D341Med (cell line): ENCODE data around the gene SMIM44.
"Not testable (repeated sequence)": the region's sequence is repeated elsewhere in the genome, so short reads cannot be mapped to it uniquely, and the experiment has no call there.

Experiments
- DNase-seq: peaks from one replicate; pipeline ENCODE4 v3.0.0; 2012; ENCODE audit warnings: low spot score

SMIM44 gene

DNA sequence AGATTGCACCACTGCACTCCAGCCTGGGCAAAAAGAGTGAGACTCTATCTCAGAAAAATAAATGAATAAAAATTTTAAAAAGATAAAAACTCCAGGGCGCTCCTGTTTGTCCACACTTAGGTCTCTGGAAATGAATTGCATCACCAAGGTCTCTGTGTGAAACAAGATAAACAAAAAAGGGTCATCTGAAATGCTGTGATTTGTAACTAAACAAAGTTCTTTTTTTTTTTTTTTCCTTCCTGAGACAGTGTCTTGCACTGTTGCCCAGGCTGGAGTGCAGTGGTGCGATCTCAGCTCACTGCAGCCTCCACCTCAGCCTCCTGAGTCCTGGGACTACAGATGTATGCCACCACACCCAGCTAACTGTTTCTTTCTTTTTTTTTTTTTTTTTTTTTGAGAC, 34.4 kb upstream of the SMIM44 start:
- DNase-seq: no peak

DNA sequence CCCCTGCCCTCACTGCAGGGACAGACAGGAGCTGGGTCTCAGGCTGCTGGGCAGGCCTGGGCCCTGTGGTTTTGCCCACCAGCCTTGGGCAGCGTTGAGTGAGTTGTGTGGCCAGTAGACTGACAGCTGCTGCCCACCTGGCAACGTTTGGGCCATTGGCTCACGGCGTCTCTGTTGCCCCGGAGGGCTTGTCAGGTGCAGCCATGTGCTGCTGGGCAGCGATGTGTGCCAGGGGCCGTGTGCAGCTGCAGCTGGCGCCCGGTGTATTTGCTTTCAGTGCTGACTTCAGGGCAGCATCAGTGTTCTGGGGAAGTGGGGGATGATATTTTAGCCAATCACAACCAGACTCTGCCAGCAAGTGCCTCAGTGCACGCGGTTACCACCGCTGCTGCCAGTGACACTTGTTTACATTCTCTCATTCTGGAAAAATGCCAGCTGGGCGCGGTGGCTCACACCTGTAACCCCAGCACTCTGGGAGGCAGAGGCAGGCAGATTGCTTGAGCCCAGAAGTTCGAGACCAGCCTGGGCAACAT, 33.5 kb upstream of the SMIM44 start:
- DNase-seq: no peak

DNA sequence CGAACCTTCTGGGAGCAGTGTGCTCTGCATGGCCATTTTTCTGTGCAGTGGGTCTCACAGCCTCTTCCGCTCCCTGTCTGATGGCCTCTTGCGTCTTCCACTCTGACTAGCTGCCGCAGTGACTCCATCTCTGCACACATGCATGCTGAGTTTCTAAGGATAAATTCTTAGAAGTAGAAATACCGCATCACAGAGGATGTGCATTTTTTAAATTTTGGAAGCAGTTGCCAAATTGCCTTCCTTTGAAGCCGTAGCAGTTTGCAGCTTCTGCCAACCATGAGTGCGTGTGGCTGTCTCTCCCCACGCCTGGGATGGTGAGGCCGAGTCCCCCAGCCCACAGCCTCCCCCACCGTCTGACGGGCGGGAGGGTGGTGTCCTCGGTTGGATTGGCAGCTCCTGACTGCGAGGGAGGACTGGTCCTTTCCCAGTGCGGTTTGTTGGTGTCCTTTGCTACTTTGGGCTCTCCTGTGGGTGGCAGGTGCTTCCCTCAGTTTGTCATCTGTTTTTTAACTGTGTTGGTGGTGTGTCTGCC, 32.7 kb upstream of the SMIM44 start:
- DNase-seq: no peak

DNA sequence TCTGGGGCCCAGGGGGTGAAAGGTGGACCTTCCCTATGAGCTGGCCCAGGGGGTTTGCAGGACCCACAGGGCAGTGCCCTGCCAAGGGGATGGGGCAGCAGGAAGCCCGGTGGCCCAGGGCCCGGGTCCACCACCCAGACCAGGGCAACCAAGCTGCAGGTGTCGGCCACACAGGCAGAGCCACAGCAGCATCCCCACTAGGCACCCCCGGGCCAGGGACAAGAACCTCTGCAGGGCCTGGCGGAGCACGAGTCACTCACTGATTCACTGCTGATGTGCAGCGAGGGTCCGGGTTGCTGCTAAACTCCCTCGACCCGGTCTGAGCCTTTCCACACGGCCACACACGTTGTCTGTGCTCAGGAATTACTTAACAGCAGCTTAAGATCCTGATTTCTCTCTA, 31.7 kb upstream of the SMIM44 start:
- DNase-seq: no peak

DNA sequence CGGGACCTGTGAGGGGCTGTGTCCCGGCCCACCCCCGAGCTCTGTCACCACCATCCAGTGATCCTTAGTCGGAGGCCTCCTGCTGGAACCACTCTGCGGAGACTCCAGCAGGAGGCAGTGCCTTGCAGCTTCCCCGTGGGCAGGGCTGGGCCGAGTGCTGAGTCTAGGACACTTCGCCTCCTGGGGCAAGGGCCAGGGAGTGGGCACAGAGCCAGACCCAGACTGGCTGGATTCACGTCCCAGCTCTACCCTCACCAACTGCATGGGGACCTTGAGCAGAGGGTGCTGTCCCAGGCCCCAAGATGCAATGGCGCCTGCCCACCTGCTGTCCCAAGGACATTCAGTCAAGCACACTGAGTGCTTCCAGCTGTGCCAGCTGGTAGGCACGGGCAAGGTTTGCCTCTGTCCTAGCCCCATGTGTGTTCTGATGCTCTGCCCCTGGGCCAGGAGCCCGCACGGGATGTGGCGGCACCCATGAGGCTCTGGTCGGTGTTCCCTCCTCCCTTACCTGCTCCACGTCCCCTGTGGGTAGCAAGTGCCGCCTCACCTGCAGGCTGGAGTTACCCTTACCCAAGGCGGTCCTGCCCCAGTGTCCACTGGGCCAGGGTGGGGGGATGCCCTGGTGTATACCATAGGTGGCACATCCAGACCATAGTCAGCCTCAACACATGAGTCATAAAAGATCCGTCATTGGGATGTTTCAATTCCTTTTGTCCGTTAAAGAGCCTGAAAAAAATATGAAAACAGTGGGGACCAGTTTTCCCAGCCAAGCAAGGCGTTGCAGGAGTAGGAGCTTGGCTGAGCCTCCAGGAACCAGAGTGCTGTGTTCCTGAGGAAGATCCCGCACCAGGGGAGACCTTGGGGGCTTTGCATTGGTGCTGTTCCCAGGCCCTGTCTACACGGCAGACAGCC, 30.2 kb upstream of the SMIM44 start:
- no peak for DNase-seq

DNA sequence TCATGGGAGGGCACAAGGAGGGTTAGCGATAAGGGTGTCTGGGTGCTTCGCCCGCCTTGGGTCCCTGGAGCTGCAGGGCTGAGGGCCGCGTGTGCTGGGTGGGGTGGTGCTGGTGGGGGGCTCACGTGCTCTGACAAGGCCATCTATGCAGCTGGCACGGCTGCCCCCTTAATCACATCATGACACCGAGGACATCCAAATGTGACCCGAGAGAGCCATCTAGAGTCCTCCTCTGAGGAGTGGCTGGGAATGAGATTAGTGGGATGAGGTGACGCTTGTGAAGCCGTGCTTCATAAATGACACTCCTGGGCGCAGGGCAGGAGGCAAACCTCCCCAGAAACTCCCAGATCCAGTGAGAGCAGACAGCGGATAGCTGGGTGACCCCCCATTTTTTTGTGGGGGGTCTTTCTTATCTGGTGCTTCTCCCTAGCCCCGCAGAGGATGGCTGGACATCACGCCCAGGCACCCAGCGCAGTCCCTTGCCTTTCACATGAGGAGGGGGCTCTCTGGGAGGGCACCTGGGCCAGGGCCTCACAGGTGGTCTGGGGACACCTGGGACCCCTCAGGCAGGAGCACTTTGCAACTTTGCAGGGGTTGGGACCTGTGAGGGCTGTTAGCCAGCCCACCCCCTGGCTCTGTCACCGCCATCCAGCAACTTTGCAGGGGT, 29.5 kb upstream of the SMIM44 start:
- no peak for DNase-seq

DNA sequence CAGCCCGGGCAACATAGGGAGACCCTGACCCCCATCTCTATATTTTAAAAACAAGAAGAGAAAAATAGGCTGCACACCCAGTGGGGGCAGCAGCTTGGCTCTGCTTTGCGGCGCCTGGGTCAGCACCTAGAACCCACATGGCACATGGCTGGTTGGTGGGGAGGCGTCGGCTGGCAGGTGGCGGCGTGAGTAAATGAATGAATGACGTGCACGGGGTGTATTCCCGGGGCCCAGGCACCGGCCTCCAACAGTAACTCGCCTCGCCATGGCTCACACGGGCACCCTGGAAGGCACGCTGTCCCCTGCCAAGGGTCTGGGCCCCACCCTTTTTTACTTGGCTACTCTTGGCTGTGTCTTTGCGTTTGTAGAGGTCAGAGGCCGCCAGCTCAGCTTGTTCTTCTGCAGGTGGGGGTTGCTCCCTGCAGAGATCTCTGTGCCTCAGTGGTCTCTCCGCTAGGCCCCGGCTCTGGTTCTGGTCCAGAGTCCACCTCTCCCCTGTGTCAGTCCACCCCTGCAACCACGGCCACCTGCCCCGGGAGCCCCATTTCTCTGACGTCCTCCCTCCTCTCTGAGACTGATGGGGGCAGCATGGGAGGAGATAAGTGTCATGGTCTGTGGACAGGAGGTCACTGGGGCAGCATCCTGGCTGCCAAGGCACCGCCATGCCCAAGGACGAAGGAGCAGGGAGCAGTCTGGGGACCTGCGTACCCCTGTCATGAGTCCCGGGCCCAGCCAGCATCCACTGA, 28.4 kb upstream of the SMIM44 start:
- no peak for DNase-seq

DNA sequence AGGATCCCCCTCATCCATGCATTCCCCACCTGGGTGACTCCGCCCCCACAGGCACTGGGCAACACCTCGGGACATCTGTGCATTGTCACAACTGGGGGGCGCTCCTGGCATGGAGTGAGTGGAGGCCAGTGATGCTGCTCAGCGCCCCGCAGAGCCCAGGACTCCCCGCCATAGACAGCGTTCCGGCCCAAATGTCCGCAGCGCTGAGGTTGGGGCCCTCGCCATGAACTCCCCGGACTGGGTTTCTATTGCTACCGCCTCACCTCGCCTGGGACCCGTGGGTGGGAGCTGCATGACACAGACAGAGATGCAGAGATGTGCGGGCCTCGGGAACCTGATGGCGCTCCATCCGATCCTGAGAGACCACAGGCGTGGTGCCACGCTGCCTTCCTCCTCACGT, 27.5 kb upstream of the SMIM44 start:
- DNase-seq: no peak

DNA sequence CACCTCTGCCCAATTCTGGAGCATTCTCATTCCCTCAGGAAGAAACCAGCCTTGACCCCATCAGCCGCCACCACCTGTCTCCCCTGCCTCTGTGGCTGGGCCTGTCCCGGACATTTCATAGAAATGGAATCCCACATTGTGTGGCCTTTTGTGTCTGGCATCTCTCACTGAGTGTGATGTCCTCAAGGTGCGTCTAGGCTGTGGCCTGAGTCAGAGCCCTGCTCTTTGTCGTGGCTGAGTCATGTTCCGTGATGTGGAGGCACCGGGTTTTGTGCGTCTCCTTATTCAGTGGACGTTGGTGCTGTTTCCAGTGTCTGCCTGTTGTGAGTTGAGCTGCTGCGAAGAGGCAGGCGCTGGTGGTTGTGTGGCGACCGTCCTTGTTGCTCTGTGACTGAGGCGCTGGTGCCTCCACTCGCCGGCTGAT, 26.3 kb upstream of the SMIM44 start:
- no peak for DNase-seq

DNA sequence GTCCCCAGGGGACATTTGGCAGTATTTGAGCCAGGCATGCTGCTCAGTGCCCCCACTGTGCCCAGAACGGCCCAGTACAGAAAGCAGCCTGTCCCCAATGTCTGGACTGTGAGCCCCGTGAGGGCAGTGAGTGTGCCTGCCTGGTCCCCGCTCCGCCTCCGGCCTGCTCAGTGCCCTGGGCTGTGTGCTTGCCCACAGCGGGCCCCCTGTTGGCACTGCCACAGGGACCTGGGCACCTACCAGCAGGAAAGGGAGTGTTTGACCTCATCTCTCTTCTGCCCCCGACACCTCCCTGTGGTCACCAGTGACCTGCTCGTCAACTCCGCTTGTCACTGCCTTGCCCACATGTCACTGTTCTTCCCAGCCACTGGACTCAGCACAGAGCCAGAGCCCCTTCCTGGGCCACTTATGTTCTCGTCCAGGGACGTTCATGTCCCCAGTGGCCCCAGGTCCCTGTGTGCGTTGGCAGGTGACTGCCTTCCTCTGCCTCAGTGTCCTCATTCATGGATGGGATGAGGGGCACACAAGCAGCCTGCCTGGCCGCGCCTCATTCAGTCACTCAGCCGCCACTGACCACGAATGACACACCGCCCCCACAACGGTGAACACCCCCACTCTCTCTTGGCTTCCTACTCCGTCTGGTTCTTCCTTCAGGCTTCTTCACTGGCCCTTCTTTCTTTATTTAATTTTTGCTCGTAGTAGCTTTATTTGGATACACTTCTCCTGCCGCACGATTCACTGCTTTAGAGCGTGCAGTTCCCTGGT, 25.7 kb upstream of the SMIM44 start:
- DNase-seq: no peak

DNA sequence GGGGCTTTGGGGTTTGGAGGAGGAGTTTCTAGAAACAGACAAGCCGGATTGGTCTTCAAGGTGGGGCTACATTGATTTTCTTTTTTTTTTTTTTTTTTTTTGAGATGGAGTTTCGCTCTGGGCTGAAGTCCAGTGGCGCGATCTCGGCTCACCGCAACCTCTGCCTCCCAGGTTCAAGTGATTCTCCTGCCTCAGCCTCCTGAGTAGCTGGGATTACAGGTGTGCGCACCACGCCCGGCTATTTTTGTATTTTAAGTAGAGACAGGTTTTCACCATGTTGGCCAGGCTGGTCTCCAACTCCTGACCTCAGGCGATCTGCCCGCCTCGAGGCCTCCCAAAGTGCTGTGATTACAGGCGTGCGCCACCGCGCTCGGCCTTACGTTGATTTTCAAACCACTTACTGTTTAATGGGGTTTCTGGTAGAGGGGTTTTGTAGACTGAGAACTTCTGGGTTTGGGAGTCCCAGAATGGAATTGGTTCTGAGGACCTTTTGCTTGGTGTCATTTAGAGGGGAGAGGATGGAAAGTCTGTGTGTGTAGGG, 24.9 kb upstream of the SMIM44 start:
- not testable (repeated sequence) for DNase-seq

DNA sequence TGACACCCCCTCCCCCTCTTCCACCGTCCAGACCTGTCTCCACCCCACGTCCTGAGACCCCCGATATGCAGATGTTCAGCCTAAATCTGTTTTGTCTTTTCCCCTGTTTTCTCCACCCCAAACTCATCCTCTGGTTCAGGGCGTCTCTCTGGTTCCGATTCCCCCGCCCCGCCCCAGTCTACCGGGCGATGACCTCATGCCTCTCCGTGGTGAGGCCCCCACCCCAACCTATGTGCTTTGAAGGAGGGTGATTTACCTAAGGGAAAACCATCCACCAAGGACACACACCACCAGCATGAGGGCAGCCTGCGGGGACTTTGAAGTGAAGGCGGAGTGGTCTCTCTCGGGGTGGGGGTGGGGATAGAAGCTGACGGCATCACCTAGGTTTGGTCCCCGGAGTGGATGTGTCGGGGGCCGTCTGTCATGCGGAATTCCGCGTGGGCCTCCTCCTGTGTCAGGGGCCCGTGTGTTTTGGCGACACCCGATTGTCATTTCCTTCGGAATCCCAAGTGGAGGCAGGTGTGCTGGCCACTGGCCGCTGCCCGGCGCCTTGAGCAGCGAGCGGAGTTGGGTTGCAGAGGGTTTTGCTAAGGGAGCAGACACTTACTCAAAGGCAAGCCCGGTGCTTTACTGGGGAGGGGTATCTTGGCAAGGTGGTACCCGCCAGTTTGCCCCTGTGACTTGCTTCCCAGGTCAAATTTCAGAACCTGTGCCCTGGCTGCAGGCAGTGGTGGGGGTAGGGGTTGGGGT, 24.3 kb upstream of the SMIM44 start:
- no peak for DNase-seq

DNA sequence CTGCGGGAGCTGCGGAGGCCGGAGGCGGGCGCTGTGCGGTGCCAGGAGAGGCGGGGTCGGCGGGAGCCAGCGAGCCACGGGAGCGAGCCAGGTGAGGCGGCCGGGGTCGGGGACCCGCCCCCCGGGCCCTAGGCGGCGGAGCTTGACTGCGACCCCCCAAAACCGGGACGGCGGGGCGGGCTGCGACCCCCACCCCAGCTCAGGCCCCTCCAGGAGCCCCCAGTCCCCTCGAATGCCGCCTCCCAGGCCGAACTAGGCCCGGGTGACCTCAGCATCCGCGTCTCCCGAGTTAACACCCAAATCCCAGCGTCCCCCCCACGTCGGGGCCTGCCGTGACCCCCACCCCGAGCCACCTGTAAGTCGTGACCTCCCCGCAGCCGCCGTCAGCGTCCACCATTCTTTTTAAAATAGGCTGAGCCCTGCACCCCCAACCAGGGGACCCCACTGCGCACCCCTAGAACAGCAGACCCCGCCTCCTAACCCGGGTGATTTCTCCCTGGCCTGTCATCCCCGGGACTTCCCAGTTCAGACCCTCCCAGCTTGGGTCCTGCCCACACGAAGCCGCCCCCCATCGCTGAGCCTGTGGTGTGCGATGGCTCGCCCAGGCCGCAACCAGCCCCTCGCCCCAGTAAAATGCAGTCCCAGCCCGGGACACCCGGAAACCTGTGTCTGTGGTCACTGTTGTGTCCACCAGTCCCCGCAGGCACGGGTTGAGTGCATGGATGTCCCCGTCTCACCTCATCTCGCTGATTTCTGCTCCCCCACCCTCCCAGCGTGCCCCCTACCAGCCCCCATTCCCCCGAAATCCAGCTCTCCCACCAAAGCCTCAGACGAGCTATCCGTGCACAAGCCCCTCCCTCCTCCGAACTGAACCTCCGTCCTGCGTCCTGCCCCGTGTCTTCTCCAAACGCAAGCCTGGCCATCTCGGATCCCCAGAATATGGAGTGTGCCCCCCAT, 23.4 kb upstream of the SMIM44 start:
- DNase-seq: no peak

DNA sequence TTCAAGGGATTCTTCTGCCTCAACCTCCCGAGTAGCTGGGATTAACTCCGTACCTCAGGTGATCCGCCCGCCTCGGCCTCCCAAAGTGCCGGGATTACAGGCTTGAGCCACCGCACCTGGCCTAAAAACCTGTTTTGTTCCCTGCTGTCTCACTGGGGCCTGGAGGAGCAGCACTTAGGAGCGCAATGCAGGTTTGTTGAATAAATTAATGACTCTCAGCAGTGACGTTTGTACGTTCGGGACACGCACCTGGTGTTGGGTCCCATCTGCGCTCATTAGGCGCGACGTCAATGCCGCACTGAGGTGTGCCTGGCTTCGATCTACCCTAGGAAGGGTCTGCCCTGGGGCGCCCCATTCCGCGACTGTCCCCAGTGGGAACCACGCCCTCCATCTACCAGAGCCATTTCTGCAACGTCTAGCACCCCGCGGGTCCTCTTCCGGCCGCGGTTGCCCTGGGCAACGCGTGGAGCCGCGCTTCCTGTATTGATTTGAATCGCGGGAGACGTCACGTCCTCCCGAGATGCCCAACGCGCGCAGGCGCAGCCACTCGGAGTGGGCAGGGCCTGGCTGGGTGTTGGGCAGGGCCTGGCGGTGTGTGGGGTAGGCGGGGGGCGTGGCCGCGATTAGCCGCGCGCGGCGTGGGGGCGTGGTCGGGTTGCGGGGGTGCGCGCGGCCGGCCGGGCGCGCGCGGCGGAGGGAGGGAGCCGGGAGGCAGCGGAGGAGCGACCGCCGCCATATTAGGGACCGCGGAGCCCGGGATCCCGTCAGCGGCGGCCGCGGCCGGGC, 22.6 kb upstream of the SMIM44 start, which contains the start of gene FZR1:
Gene FZR1, plus strand, starts transcription at position 714 of the 786 bp plus-strand sequence. CDS start 16,679 bp downstream, outside the sequence.
- peak; percentile 100 for DNase-seq

DNA sequence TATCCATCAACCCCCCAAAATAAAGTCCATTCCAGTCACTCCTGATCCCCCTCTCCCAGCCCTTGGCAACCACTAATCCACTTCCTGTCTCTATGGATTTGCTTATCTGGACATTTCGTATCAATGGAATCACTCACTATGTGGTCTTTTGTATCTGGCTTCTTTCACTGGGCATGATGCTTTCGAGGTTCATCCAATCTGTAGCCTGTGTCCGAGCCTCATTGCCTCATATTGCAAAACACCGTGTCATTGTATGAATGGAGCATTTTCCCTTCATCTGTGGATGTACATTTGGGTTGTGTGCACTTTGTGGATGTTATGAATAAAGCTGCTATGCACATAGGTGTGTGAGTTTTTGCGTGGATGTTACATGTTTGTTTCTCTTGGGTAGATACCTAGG, 21.5 kb upstream of the SMIM44 start:
- no peak for DNase-seq

DNA sequence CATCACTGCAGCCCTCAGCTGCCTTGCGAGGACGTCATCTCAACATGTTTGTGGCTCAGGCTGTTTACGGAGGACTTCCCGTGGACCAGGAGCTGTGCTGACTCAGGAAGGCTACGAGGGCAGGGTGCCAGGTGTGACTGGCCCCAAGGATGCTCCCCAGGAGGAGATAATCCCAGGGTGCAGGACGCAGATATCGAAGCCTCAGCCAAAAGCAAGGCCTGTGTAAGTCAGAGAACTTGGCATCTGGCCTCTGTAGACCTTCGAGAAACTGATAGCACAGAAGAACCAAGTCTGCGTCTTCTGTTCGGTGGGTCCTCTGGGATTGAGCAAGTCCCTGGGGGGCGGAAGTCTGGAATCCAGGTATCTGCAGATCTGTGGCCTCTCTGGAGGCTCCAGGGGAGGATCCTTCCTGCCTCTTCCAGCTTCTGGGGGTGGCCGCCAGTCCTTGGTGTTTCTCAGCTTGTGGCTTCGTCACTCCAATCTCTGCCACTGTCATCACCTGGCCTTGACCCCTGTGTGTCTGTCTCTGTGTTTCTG, 19.9 kb upstream of the SMIM44 start:
- DNase-seq: no peak

DNA sequence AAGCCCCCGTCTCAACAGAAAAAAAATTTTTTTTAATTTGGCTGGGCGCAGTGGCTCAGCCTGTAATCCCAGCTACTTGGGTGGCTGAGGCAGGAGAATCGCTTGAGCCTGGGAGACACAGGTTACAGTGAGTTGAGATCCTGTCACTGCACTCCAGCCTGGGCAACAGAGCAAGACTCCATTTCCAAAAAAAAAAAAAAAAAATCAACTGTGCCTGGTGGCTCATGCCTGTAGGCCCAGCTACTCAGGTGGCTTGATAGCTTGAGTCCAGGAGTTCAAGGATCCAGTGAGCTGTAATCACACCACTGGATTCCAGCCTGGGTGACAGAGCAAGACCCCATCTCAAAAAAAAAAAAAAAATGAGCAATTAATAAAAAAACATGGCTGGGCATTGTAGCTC, 18.5 kb upstream of the SMIM44 start:
- no peak for DNase-seq
